Measurements from ENCODE around the gene GLS2.

DNA sequence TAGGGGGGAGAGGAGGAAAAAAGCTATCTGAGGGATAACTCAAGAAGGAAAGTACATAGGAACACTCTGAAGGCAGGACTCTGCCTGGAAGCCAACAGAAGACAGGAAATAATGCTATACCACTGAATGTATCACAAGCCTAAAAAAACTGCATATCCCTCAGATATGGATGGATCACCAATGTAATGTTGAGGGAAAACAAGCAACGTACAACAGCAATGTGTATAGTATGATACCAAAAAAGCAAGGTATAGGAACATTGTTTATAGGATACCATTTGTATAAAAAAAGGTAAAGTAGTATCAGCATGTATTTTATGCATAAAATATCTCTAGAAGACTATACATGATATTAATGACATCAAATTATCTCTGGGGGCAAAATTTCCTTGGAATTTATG, 3.4 kb downstream of the GLS2 start:
- TF ChIP-seq, protein P1, sequence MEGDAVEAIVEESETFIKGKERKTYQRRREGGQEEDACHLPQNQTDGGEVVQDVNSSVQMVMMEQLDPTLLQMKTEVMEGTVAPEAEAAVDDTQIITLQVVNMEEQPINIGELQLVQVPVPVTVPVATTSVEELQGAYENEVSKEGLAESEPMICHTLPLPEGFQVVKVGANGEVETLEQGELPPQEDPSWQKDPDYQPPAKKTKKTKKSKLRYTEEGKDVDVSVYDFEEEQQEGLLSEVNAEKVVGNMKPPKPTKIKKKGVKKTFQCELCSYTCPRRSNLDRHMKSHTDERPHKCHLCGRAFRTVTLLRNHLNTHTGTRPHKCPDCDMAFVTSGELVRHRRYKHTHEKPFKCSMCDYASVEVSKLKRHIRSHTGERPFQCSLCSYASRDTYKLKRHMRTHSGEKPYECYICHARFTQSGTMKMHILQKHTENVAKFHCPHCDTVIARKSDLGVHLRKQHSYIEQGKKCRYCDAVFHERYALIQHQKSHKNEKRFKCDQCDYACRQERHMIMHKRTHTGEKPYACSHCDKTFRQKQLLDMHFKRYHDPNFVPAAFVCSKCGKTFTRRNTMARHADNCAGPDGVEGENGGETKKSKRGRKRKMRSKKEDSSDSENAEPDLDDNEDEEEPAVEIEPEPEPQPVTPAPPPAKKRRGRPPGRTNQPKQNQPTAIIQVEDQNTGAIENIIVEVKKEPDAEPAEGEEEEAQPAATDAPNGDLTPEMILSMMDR (IDR thresholded peaks at IDR 0.05), result no peak
- no peak for TF ChIP-seq POLR2AphosphoS5 (IDR thresholded peaks at IDR 0.05)
- no peak for TF ChIP-seq POLR2A (IDR thresholded peaks at IDR 0.05)
